HG03066 (cell line): ENCODE data around the gene BCDIN3D.
"Not testable (repeated sequence)": the region's sequence is repeated elsewhere in the genome, so short reads cannot be mapped to it uniquely, and the experiment has no call there.

Source experiments
- ATAC-seq: cut with Tn5 transposase; IDR thresholded peaks from one replicate; pipeline ENCODE4 v1.9.1; 2021; ENCODE audit warnings: low read depth; ENCODE audit not compliant: unreplicated experiment

Gene BCDIN3D

DNA sequence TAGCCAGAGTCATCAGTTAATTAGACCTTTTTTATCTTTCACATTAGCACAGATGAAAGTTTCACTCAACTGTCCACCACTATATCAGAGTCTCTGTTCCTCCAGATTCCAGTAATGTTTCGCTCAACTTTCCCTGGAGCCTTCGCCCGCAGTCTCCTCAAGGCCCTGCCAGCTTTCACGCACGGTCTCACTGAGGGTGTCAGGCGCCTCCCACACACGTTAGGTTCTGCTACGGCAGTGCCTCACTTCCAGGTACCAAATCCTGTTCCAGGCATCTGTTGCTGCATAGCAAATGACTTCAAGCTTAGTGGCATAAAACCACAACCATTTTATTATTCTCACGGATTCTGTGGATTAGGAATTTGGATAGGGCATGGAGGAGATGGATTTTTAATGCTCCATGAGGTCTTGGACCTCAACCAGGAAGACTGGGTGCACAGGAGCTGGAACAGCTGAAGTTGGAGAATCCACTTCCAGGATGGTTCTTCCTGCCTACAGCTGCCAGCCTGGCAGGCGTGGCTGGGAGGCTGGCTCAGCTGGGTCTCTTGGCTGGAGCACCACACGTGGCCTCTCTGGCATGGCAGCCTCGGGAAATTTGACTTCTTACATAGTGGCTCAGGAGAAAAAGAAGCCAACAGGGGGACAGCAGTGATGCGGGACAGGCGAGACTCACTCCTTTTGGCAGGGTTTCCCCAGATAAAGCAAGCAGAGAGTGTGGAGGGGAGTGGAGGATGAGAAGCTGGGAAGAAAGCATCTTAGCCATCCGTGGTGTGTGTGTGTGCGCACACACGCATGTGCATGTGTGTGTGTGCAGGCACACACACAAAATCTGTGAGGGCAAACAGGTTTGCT lies 21.3 kb upstream of the BCDIN3D start:
- ATAC-seq: no peak

DNA sequence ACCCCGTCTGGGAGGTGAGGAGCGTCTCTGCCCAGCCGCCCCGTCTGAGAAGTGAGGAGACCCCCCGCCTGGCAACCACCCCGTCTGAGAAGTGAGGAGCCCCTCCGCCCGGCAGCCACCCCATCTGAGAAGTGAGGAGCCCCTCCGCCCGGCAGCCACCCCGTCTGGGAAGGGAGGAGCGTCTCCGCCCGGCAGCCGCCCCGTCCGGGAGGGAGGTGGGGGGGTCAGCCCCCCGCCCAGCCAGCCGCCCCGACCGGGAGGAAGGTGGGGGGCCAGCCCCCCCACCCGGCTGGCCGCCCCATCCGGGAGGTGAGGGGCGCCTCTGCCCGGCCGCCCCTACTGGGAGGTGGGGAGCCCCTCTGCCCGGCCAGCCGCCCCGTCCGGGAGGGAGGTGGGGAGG lies 18.0 kb upstream of the BCDIN3D start:
- ATAC-seq: not testable (repeated sequence)

DNA sequence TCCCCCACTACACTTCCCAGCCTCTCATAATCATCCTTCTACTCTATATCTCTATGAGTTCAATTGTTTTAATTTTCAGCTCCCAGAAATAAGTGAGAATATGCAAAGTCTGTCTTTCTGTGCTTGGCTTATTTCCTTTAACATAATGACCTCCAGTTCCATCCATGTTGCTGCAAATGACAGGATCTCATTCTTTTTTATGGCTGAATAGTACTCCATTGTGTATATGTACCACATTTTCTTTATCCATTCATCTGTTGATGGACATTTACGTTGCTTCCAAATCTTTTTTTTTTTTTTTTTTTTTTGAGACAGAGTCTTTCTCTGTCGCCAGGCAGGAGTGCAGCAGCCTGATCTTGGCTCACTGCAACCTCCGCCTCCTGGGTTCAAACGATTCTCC lies 13.0 kb upstream of the BCDIN3D start:
- ATAC-seq: not testable (repeated sequence)

DNA sequence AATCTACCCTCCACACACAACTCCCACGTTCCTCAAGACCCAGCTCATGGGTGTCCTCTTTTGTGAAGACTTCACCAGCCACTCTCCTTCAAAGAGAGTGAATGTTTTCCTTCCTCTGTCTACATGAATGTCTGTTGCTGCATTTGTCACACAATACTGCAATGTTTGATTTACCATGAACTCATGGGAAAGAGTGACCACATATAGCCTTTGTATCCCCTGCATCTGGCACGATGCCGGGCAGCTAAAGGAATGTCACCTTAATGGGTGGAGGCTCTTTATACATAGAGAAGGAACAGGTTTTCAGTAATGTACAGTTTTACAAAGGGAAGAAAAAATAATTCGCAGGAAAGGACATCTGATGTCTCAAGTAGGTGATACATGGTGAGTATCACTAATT lies 12.1 kb upstream of the BCDIN3D start:
- ATAC-seq: no peak

DNA sequence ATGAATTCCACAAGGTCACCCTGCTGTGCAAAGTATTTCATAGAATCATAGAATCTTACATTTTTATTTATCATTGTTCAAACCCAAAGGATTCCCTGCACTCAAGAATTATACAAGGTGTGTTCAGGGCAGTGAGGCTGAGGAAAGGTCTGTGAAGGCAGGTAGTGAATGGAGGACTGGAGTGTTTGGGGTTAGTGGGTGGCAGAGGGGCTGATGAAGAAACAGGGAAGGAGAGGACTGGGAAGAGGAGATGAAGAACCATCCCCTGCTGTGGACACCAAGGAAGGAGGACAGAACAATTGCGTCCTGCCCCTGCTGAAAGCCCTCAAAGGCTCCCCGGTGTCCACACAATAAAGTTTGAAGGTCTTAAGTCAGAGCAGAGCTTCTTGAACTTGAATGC lies 10.8 kb upstream of the BCDIN3D start:
- no peak for ATAC-seq

DNA sequence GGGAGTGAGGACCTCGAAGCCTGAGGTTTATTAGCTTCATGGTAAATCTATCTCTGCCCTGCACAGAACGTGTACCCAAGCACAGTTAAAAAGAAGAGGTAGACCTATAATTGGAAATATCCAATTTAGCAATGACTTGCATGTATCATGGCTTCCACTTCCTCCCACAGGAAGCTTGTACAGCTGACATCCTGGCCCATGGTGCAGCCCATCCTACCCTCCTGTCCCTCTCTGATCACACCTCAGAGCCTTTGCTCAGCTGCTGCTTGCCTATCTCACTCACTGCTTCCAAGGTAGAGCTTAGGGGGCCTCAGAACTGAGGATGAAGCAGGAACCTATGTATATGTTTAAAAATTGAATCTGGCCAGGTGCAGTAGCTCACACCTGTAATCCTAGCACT lies 4.3 kb upstream of the BCDIN3D start:
- ATAC-seq: no peak

DNA sequence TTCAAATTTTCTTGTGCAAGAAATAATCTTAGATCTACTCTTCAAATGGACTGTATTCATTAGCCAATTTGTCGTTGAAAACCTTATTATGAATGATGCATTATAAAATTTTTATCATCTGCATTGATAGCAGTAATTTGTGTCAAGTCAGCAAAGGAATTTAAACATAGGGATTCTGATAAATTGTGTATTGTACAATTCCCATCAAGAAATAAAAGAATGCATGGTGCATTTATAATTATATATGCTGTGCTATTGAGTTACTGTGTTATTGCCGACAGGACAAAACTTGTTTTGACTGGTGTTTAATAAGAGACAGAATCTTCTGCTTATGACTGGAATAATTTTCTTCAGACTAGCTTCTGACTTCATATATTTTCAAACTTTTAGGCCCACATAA lies 3.1 kb upstream of the BCDIN3D start:
- ATAC-seq: no peak

- ATAC-seq: no peak
Measured at GRCh38 chr12:49843876-49844437, 1.1 kb upstream of the BCDIN3D start.

DNA sequence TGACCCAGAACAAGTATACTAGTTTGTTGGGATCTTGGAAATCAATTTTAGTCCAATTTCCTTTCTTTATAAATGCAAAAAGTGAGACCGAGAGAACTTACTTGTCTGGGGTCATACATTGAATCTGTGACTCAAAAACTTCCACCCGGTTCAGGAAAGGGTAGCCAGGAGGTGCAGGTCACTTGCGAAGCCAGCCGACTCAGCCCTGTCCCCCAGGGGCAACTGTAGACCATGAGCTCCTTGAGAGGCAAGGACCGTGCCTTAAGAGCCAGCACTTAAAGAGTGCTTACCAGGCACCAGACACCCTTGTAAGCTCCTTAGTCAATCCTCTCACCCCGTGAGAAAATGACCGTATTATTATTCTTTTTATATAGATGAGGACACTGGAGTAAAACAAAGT lies 505 bp upstream of the BCDIN3D start:
- ATAC-seq: no peak

DNA sequence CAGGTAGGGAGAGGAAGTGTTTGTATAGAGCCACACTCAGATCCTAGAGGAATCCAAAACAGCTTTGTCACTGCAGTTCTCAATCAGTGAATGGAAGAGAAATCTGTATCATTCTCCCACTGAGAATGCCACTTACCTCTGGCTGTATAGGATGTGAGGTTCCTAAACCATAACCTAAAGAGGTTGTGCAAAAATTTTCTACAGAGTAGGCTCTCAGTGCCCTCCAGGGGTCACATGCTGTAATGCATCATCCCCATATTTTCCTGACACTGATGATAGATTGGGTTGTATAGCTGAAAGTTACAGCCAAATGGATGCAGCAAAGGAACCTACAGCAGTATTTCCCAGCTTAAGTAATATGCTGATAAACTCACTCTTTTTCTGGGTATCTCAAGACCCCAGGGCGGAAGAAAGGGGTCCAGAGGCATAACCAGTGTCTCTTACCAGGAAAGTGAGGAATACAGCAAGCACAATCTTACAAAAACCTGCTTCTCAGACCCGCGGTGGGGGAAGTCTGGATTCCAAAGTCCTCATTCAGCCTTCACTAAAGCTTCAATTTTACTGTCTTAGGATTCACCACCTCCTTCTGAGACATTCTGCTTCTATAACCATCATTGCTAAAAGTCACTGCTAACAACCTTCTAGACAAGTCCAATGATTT lies 3.8 kb downstream of the BCDIN3D start:
- ATAC-seq: no peak

DNA sequence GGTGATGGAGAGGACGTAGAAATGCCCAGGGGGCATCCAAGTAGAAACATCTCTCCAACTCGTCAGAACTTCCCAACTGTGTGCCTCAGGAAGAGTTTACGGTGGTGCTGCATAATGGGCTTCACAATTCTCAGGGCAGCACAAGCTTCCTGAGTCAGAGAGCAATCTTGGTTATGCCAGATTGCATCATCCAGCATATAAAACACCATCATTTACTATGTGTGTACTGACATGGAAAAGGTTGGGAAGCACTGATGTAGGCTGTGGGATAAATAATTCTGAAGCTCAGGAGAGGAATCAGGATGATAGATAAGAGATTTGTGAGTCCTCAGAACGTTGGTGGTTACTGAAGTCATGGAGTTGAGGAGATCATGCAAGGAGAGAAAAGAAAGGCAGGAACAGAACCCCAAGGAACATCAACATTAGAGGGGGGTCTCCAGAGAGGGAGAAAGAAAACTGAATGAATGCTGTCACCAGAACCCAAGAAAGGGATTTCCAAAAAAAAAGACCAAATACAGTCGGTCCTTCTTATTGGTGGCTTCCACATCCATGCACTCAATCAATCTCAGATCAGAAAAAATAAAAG lies 10.0 kb downstream of the BCDIN3D start:
- no peak for ATAC-seq

GRCh38 chr12:49831717-49832116 lies 11.2 kb downstream of the BCDIN3D start:
- no peak for ATAC-seq

- ATAC-seq: peak; percentile 90
Measured at GRCh38 chr12:49828133-49829091, 14.5 kb downstream of the BCDIN3D start, which contains the start of gene NCKAP5L. TSS of gene NCKAP5L (minus strand) at chr12:49828413. CDS start at chr12:49804044, 24,369 bp downstream.

- peak; percentile 17 for ATAC-seq
Measured at GRCh38 chr12:49827401-49828099, 15.4 kb downstream of the BCDIN3D start.

GRCh38 chr12:49827051-49827400 lies 15.9 kb downstream of the BCDIN3D start:
- no peak for ATAC-seq

DNA sequence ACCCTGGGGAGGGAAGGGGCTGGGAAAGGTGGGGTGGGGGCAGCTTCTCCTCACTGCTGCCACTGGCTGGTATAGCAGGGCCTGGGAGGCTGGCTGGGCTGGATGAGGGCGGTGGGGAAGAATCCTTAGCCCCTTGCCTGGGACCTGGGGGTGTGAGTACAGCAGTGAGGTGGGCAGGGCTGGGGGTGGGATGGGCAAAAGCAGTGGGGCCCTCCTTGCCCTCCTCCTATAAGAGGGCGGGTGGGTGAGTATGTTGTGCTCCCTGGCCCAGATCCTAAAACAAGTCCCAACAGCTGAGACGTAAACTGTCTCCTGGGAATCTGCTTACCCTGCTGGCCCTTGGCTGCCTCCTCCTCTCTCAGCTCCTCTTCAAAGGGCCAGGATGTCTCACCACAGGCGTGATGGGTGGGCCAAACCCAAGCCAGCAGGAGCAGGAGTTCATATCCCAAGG lies 16.9 kb downstream of the BCDIN3D start:
- ATAC-seq: no peak

DNA sequence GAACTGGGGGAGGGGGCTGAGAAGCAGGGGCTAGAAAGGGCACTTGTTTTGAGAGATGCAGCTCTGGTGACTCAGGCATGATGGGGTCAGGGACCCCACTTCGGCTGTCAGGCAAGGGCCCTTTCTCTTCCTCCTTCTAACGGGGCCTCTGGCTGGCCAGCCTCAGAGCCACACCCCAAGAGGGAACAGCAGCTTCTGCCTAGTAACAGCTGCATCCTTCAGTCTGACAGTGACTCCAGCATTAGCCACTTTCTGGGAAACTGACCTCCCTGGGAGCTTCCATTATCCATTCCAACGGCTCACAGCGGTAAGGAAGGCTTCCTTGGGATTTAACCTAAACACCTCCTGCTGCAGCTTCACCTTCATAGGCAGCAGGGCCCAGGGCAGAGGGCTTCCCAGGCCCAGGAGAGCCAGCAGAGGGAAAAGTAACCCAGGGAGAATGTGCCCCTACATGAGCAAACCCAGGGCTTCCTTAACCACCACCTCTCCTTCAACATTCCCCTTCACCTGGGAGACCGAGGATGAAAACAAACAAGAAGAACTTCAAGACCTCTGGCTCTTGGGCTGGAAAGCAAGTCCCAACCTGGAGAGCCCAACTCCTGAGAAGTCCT lies 17.4 kb downstream of the BCDIN3D start:
- no peak for ATAC-seq

DNA sequence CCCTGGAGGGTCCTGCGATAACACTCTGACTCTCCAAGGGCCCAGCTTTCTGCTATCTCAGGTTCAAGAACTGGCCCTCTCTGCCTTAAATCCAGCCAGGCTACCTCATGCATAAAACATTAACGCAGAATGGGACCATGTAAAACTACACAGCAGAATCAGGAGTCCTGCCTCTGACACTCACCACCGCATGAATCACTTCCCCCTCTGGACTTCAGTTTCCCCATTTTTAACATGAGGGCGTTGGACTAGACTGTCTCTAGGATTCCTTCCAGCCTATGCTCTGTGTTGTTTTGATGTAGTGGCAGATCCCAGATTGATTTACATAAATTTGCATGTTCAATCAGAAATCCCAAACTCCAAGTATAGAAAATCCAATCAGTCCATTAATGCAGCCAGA lies 18.0 kb downstream of the BCDIN3D start:
- ATAC-seq: no peak

GRCh38 chr12:49824416-49824815 lies 18.5 kb downstream of the BCDIN3D start:
- no peak for ATAC-seq
